GM10248 (cell line): ENCODE results near the gene CLPTM1L.

Experiments
- CTCF ChIA-PET: fragments of 300-600 bp; sonication (Branson Sonifier 250); formaldehyde crosslinking; extraction: SDS; loops from one replicate; lab custom pipeline; 2021; ENCODE audit warnings: antibody characterized with exemption; lab: Yijun Ruan, JAX
- POLR2A ChIA-PET: fragments of 350-650 bp; sonication (Branson Sonifier 250); formaldehyde crosslinking; extraction: SDS; loops from one replicate; lab custom pipeline; 2020; ENCODE audit warnings: antibody characterized with exemption; lab: Yijun Ruan, JAX
- DNase-seq: peaks from one replicate; pipeline ENCODE4 v3.0.0; 2012; ENCODE audit errors: extremely low spot score
- CTCF ChIP-seq: IDR thresholded peaks from 2 replicates; pipeline ENCODE4 v1.5.1; 2012; ENCODE audit warnings: mild to moderate bottlenecking, low read depth; ENCODE audit errors: extremely low read depth, missing control alignments, control extremely low read depth

CLPTM1L gene

GRCh38 chr5:1367149-1367548, 22.2 kb upstream of the CLPTM1L start:
- no peak for TF ChIP-seq CTCF
- no peak for DNase-seq
- CTCF ChIA-PET, result interaction anchor here (2.3 kb wide), 1 partner anchor 13 kb away, joined by 10 read pairs; no protein-coding TSS in a partner anchor
- POLR2A ChIA-PET, result no interaction called here

GRCh38 chr5:1366514-1366913, 21.6 kb upstream of the CLPTM1L start:
- peak; percentile 61 for DNase-seq
- POLR2A ChIA-PET, result no interaction called here
- TF ChIP-seq CTCF, result no peak
- CTCF ChIA-PET, result interaction anchor here (2.3 kb wide), 1 partner anchor 13 kb away, joined by 10 read pairs; no protein-coding TSS in a partner anchor

GRCh38 chr5:1364211-1364610, 19.3 kb upstream of the CLPTM1L start:
- ChIA-PET POLR2A (no interaction called here), CTCF (interaction anchor here (3.2 kb wide), 1 partner anchor 16 kb away, joined by 8 read pairs; no protein-coding TSS in a partner anchor)
- DNase-seq, result no peak
- TF ChIP-seq CTCF, result no peak

GRCh38 chr5:1363581-1363980, 18.7 kb upstream of the CLPTM1L start:
- no peak for DNase-seq
- ChIA-PET CTCF (interaction anchor here (3.2 kb wide), 1 partner anchor 16 kb away, joined by 8 read pairs; no protein-coding TSS in a partner anchor), POLR2A (no interaction called here)
- no peak for TF ChIP-seq CTCF

GRCh38 chr5:1363160-1363559, 18.3 kb upstream of the CLPTM1L start:
- CTCF ChIA-PET, result interaction anchor here (3.2 kb wide), 1 partner anchor 17 kb away, joined by 8 read pairs; no protein-coding TSS in a partner anchor
- DNase-seq, result no peak
- POLR2A ChIA-PET, result no interaction called here
- no peak for TF ChIP-seq CTCF

GRCh38 chr5:1362242-1363015, 17.5 kb upstream of the CLPTM1L start:
- DNase-seq, result no peak
- CTCF ChIA-PET, result interaction anchor here (3.2 kb wide), 1 partner anchor 18 kb away, joined by 8 read pairs; no protein-coding TSS in a partner anchor
- POLR2A ChIA-PET, result no interaction called here
- no peak for TF ChIP-seq CTCF
